Measurements from ENCODE around the gene ZNF124. TPM values are rescaled to one million over a fixed set of nuclear protein-coding genes. Genes with fewer than 3 reads are reported as not detected.
"Not testable (repeated sequence)": the region's sequence is repeated elsewhere in the genome, so short reads cannot be mapped to it uniquely, and the experiment has no call there.

ZNF124 gene
- total RNA-seq: 63.6 TPM

GRCh38 chr1:247171875-247172563, at the start of gene ZNF124:
Gene ZNF124 (minus strand): TSS chr1:247172020. CDS start chr1:247171877, 143 bp downstream.
- peak; percentile 4 for DNase-seq

- not testable (repeated sequence) for DNase-seq
Measured at GRCh38 chr1:247220280-247220679, 48.5 kb upstream of the ZNF124 start.

- no peak for DNase-seq
Measured at GRCh38 chr1:247218121-247218651, 46.4 kb upstream of the ZNF124 start.

GRCh38 chr1:247216261-247216660, 44.4 kb upstream of the ZNF124 start:
- DNase-seq: peak; percentile 24

GRCh38 chr1:247212627-247213617, 41.1 kb upstream of the ZNF124 start:
- DNase-seq: no peak

- peak; percentile 51 for DNase-seq
Measured at GRCh38 chr1:247212012-247212411, 40.2 kb upstream of the ZNF124 start.

GRCh38 chr1:247211339-247211738, 39.5 kb upstream of the ZNF124 start:
- DNase-seq: no peak

- peak; percentile 98 for DNase-seq
Measured at GRCh38 chr1:247210376-247211117, 38.7 kb upstream of the ZNF124 start.

GRCh38 chr1:247210062-247210375, 38.2 kb upstream of the ZNF124 start:
- no peak for DNase-seq

GRCh38 chr1:247209396-247209795, 37.6 kb upstream of the ZNF124 start:
- DNase-seq: no peak

GRCh38 chr1:247204177-247204647, 32.4 kb upstream of the ZNF124 start:
- DNase-seq: no peak

GRCh38 chr1:247198781-247199180, 27.0 kb upstream of the ZNF124 start:
- DNase-seq: peak; percentile 12

- DNase-seq: no peak
Measured at GRCh38 chr1:247193958-247194357, 22.1 kb upstream of the ZNF124 start.

- DNase-seq: no peak
Measured at GRCh38 chr1:247189981-247190798, 18.4 kb upstream of the ZNF124 start.

GRCh38 chr1:247185667-247186066, 13.8 kb upstream of the ZNF124 start:
- no peak for DNase-seq

GRCh38 chr1:247184254-247184653, 12.4 kb upstream of the ZNF124 start:
- no peak for DNase-seq

GRCh38 chr1:247182994-247183393, 11.2 kb upstream of the ZNF124 start:
- no peak for DNase-seq

GRCh38 chr1:247180581-247180980, 8.8 kb upstream of the ZNF124 start:
- DNase-seq: no peak

- no peak for DNase-seq
Measured at GRCh38 chr1:247177755-247178154, 5.9 kb upstream of the ZNF124 start.

- no peak for DNase-seq
Measured at GRCh38 chr1:247175458-247175857, 3.6 kb upstream of the ZNF124 start.

GRCh38 chr1:247173431-247173830, 1.6 kb upstream of the ZNF124 start:
- no peak for DNase-seq

All from tongue (tissue), 2 donors.